ENCODE results near the gene IFT52.

IFT52 gene, protein sequence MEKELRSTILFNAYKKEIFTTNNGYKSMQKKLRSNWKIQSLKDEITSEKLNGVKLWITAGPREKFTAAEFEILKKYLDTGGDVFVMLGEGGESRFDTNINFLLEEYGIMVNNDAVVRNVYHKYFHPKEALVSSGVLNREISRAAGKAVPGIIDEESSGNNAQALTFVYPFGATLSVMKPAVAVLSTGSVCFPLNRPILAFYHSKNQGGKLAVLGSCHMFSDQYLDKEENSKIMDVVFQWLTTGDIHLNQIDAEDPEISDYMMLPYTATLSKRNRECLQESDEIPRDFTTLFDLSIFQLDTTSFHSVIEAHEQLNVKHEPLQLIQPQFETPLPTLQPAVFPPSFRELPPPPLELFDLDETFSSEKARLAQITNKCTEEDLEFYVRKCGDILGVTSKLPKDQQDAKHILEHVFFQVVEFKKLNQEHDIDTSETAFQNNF

DNA sequence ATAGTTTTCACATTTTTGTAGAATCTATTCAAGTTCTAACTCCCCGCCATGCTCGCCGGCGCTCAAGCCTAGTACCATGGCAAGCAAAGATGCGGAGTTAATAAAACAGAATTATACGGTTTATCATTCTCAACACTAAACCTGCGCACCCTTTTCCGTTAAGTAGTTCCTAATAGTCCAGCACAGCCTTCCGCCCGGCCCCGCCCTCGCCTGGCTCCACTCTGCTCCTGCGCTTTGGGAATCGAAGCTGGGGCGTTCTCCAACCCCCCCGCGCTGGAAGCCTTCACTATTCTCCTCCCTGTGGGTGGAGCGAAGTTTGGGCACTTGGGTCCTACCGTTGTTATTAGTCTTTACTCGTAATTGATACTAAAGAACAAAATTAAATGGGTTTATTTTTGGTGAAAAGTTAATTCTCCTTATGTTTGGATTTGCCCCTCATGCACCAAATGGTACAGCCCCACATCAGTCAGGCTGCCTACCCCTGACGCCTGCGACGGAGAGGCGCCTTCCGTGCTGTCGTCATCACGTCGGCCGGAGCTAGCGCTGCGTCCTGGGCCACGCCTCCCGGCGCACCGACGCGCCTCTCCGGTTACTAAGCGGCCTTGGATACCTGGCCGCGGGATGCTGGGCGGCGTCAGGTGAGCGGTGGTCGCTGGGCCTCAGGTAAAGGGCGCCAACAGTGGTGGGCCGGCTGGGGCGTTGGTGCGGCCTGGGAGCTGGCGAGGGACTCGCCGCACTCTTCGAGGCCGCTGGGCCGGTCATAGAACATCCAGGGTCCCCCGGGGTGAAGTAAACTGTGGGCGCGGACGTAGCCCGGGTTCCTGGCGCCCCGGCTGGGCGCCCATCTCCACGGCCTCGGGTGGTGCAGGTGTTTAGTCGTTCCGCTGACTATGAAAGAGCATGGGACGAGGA, at the start of gene IFT52:
TSS of gene IFT52 (plus strand) at position 546 of the 912 bp plus-strand sequence. CDS start 3,762 bp downstream, outside the sequence.
- DNase-seq, result peak; percentile 83

DNA sequence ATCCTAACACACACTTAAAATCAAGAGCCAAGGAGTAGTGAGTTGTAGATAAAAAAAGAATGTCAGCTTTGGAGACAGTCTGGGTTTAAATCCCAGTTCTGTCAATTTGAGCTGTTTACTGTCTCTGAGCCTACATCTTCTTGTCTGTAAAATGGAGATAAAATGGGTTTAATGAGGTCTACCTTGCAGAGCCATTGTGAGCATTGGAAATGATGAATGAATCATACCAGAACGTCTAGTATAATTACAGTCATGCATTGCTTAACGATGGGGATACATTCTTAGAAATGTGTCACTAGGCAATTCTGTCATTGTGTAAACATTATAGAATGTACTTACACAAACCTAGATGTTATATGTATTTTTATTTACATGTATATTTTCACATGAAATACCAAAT, 49.5 kb upstream of the IFT52 start:
- no peak for DNase-seq

DNA sequence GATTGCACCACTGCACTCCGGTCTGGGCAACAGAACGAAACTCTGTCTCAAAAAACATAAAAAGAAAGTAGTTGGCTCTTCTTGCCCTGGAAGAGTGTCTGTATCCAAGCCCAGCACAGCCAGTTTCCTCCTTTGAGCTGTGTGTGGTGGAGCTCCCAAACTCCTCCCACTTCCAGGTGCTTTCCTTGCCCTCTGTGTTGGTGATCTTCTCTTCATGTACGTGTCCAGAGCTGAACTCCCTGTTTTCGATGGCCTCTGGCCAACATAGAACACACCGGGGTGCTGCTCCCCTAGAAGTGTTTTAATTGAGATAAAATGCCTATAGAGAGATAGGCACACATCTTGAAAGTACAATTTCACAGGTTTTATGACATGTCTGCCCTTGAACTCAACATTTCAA, 48.6 kb upstream of the IFT52 start:
- DNase-seq, result no peak

DNA sequence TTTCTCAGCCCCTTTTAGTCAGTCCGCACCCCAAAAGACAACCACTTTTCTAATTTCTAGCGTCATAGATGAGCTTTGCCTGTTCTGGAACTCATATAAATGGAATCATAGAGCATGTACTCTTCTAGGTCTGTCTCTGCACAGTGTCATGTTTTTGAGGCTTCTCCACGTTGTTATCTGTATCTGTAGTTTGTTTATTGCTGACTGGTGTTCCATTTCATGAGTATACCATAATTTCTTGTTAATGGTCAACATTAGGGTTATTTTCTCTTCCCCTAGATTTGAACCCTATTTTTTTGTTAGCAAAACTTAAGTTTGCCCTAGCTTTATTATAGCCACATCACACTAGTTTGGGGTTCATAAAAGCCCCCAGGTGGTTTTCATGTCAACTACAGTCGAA, 48.1 kb upstream of the IFT52 start:
- no peak for DNase-seq

DNA sequence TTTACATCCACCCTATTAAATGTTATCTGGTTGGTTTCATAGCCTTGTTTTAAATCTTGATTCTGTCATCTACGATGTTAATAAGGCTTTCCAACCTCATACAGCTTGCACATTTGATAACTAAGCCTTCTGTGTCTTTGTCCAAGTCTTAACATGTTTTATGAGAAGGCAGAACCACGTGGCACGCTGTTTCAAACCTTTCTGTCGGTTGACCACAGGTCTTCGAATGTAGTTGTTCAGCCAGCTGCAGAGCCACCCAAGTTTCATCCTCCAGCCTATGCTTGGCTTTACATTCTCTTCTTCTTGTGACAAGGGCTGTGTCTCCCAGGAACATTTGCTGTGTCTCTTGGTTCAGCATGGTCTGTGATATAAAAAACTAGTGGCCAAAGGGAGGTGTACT, 47.6 kb upstream of the IFT52 start:
- DNase-seq, result no peak

DNA sequence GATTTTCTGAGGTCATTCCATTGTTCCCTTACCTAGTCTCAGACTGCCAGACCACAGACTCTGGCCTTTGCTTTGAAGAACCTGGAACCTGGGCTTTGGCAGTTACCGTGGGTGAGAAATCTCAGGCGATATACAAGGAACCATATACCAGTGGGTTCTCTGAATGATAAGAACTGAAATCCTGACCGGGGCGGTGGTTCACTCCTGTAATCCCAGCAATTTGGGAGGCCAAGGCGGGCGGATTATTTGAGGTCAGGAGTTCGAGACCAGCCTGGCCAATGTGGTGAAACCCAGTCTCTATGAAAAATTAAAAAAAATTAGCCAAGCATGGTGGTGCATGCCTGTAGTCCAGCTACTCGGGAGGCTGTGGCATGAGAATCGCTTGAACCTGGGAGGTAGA, 46.2 kb upstream of the IFT52 start:
- no peak for DNase-seq

DNA sequence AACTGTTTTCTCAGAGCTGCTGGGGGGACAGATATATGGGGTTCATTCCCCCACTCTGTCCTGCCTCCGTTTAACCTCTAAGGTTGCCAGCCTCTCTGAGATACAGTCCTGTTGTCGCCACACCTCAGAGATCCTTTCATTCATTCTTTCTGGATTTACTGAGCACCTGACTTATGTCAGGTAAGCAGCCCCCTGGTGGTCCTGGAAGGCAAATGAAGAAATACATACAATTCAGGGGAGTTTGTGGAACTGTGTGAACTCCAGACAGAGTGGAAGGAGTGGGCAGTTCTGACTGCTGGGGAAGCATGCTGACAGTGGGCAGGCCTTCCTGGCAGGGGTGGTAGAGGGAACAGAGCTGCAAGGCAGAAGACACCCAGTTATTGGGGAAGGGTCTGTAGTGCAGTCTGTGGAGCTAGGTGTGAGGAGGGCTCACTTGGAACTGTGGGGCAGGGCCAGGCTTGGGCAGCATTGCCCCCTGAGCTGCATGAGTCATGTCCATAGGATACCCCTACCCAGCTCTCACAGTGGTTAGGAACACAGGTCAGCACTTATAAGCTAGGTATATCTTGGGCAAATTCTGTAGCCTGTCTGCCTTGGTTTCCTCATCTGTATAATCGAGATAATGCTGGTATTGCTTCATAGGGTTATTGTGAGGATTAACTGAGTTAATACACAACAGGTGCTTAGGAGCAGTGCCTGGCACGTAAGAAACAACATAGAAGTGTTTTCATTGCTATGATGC, 44.7 kb upstream of the IFT52 start:
- DNase-seq, result no peak

DNA sequence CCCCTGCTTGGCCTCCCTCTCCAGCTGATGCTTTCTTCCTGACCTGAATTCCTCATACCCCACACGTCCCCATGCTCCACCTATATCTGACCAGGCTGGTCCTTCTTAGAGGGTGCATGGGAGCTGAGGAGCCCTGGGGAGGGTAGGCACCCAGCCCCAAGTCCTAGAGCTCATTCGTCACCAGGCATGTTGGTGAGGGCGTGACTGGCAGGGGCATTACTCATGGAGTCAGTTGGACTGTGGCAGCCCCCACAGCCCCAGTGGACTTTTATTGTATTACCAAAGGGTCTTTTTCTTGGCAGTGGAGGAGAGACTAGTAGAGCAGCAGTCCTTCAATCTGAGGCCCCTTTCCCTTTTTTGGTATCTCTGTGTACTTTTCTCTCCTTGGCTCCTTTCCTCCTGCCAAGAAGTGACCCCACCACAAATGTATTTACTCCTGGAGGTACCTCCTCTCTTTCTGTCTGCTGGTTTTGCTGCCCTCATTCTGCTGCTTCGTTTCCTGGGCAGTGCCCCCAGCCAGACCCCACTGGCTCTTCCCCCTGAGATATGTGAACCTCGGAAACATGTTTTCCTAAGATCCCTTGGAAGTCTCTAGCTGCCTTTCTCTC, 42.4 kb upstream of the IFT52 start:
- no peak for DNase-seq

DNA sequence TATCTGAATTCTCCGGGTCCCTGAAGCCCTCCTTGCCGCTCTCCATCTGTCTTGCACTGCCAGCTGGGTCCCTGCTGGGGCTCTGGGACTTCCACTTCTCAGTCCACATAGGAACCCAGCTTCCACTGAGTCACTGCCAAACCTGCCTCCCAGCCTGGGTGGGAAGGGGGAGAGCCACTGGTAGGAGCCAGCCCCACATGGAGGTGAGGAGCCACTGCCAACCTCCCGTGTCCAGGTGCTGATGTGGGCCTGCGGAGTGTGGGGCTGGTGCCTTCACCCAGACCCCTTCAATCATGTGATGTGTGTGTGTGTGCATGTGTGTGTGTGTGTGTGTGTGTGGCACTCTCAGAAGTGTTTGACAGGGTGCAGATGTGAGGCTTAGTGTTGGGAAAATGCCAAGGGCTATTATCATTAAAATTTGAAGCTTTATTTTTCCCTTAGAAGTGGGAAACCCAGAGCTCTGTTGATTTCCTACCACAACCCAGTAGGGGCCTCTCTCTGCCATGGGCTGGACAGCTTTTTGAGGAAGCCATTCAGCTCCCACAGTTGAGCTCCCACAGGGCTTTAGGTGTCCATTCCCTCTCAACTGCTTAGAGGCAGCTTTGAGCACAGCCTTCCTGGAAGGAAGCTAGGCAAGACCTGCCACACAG, 41.2 kb upstream of the IFT52 start:
- DNase-seq, result no peak

DNA sequence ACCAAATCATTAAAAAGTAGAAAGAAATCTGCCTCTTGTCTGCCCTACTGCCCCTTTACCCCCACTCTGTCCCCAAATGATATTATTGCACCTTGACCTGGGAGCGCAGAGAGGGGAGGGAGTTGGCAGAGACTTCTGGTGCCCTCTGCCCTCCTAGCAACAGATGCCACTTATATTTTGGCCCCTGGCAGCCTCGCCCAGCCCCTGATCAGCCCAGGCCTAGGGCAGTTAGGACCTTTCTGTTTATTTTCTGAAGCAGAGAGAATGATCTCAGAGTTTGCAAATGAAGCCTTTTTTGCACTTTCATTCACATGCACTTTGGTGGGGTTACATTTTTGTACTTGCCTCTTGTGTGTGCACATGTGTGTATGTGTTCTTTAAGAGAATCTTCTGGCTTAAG, 40.3 kb upstream of the IFT52 start:
- no peak for DNase-seq

DNA sequence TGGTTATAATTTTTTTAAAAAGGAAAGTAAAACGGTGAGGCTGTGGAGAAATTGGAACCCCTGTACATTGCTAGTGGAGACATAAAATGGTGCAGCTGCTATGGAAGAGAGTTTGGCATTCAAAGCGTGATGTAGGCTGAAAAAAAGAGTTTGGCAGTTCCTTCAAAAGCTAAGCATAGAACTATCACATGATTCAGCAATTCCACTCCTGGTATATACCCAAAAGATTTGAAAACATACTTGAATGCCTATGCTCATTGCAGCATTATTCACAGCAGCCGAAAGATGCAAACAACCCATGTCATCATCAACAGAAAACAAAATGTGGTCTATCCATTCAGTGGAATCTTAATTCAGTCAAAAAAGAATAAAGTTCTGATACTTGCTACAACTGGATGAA, 36.4 kb upstream of the IFT52 start:
- DNase-seq, result no peak

DNA sequence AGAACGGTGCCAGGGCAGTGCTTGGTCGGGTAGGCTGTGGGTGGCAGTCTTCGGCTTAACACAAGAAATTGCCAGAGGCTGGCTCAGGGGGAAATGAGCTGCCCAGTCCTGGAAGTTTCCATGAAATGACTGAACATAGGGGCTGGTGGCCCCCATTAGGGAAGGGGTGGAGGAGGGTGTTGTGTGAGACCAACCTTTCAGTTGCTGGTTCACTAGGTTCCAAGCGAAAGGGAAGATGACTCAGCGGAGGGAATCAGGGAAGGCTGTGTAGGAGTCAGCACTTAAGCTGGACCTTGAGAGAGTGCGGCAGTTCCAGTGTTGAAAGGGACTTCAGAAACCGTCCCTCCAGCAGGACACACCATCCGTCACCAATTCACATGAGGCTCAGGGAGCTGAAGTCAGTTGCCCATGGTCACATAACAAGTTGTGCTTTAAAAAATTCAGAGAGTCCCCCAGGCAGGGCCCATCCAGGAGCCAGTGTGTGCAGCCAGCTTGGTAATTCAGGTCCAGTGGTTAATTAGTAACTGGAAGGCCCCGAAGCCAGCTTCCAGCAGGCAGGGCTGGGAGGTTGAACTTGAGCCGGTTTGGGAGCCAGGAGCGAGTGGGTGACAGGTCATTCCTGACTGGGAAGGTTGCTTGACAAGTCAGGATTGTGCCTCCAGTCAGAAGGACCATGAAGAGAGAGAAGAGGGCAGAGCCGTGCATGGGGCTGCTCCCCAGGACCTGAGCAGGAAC, 32.2 kb upstream of the IFT52 start, which contains the start of gene SGK2:
TSS of gene SGK2 (plus strand) at position 616 of the 735 bp plus-strand sequence. CDS start 7,469 bp downstream, outside the sequence.
- DNase-seq, result no peak

DNA sequence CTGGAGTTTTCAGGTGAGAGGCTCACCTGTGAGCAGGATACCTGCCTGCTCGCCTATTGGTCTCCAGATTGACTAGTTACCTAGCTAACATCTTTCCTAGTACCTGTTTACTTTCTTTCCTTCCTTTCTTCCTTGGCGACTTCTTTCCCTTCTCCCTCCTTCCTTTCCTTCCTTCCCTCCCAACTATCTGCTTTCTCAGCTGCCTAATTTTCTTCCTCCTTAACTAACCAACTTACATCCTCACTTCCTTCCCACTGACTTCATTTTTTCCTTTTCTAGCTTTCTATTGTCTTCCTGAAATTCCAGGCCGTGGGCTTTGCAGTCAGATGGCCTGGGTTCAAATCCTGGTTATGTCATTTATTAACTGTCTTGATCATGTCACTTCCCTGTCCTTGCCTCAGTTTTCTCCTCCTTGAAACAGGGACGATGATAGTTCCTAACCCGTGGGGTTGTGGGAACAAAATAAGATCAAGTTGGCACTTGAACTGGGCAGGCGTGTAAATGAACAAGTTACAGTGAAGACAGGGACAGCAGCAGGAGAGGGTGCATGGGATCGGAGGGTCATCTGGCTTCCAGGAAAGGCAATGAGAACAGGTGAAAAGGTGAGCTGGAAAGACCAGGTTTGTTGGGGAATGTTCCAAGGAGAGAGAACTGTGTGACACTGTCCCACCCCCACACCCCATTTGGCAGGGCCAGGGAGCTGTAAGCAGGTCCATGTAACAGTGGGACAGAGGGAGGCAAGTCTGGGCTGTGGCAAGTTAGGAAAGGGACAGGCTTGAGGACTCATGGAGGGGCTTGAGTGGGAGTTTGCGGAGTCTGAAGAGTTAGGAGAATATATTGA, 31.4 kb upstream of the IFT52 start:
- DNase-seq, result no peak

DNA sequence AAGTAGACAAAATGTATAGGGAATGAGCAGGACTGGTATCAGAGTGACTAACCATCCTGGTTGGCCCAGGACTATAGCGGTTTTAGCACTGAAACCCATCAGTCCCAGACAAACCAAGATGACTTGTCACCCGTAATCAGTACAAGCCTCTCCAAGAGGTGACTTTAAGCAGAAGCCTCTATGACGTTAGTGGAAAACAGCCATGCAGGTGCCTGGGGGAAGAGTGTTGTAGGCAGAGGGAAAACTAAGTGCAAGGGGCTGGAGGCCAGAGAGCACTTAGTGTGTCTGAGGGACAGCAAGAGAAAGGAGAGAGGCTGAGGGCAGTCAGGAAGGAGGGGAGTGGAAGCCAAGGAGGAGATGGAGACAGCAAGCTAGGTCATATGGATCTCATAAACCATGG, 29.8 kb upstream of the IFT52 start:
- no peak for DNase-seq

DNA sequence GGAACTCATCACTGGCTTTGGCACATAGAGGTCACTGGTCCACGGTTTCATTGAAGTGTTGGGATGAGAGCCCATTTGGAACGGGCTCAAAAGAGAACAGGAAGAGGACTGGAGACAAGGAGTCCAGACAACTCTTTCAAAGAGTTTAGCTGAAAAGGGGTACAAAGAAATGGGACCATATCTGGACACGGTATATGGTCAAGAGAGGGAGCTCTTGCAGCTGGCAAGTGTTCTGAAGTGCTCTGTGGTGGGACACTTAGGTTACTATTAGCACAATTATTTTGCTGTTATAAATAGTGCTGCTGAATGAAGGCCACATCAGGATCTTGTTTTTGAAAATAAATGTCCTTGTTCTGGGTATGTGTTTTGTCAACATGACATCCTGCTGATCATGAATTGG, 27.3 kb upstream of the IFT52 start:
- DNase-seq, result no peak

DNA sequence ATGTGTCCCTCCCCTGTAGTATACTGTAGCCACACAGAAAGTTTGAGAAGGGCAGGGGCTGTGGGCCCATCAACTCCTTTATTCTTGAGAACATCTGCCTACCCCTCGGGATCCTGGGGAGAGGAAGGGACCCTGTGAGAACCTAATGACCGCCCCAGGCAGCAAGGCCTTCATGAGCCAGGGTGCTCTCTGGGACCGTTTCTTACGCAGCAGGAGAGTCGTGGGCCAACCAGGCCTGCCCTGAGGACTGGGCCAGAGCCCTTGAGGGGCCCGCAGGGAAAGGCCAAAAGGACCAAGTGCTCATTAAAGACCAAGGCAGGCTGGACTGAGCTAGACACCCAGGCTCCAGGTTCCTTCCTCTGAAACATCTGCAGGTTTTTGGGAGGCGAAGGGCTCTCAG, 26.7 kb upstream of the IFT52 start:
- DNase-seq, result no peak

DNA sequence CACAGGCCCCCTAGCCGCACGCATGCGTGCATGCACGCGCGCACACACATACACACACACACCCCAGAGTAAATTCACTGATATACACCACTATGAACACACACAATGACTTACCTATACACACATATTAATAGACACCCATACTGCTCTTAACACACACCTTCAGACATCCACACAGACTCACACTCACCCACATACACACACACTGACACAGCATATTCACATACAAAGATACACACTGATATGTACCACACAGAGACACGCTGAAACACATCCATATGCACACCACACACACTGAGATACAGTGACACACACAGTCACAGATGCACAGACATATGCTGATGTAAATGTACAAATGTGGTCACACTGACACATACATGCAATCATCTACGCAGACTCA, 26.3 kb upstream of the IFT52 start:
- no peak for DNase-seq

DNA sequence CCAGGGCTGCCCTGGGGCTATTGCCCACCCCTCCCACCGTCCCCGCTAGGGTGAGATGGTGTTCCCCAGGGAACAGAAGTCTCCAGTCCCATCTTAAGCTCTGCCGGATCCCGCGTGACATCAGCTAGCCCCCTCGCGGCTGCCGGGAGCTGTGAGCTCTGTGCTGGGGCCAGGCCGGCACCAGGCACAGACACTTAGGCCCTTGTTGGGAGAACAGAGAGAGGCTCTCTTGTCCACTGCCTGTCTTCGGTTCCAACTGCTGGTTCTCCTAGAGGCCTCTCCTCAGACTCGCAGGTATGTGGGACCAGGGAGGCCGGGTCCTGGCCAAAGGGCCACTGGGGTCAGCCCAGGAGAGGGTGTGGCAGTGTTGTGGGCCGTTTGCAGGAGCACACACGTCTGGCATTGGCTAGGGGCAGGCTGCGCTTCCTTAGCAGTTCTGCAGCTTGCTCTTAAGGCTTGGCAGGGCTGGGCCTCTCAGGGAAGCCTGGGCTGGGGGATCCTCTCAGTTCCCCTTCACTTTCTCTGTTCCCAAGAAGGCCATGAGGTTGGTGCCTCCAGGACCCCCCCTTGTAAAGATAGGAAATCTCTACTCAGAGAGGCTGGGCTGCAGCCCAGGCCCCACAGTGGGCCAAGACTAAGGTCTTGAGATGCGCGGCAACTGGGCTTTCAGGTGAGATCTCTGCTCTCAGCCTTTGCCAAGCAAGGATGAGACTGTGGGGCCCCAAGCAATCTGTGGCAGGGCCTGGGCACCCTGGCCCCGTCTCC, 25.6 kb upstream of the IFT52 start:
- DNase-seq, result no peak

DNA sequence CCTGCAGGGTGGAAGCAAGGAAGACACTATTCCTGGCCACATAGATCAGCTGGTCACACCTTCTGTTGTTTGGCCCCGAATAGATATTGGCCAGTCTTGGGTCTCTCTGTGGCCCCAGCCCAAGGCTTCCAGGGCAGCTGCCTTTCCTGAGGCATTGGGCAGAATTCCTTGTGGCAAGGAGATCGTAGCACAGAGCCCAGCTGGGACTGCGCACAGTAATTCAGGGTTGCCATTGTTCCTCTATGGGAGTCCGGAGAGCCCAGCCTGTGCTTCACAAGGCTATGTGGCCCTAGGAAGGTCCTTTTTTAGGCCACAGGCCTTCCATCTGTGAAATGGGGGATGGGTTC, 25.0 kb upstream of the IFT52 start:
- no peak for DNase-seq

DNA sequence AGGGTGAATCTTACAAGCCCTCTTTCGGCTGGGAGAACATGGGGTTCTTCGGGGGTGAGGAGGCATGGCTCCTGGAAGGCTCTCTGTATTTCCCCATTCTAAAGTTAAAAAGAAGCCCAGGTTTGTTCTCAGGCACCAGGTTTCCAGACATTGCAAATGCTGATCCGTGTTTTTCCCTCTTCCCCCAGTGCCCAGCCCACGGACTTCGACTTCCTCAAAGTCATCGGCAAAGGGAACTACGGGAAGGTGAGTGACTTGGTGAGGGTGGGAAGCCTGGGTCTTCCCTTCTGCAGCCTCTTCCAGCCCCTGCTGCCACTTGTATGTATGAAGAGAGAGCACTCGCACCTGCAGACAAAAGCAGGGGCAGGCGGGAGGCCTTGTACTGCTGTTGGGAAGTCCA, 23.3 kb upstream of the IFT52 start:
- no peak for DNase-seq
